GM19351 (cell line): ENCODE measurements around the gene MIAT.

Experiments
- ATAC-seq: cut with Tn5 transposase; IDR thresholded peaks from one replicate; pipeline ENCODE4 v1.9.1; 2021; ENCODE audit warnings: mild to moderate bottlenecking, moderate library complexity; ENCODE audit not compliant: unreplicated experiment

MIAT gene

GRCh38 chr22:26724414-26724813 is 67.0 kb downstream of the MIAT start:
- no peak for ATAC-seq

- ATAC-seq, result no peak
Measured at GRCh38 chr22:26725012-26725676, 67.8 kb downstream of the MIAT start.
